HepG2 (cell line): Measurements from ENCODE around the gene DPEP2NB. TPM values are rescaled to one million over a fixed set of nuclear protein-coding genes. Genes with fewer than 3 reads are reported as not detected.

ENCODE experiments used
- ATAC-seq: fragments of 200-7000 bp; cut with Tn5 transposase; 3 replicates; pipeline ENCODE4 v1.9.1; 2020; ENCODE audit warnings: mild to moderate bottlenecking, moderate library complexity
- BruUV-seq: library from RNA; stranded (reverse); fragments of 400-500 nt; replicated peaks from 2 replicates; lab custom pipeline; 2021; lab: Mats Ljungman, UMichigan
- CTCF ChIA-PET: fragments of 300-600 bp; formaldehyde crosslinking; extraction: SDS; loops from one replicate; lab custom pipeline; 2021; ENCODE audit warnings: low total read pairs, inconsistent platforms, low intra/inter-chr PET ratio; lab: Yijun Ruan, JAX
- POLR2A ChIA-PET: fragments of 350-600 bp; sonication (Branson Sonifier 250); formaldehyde crosslinking; loops from one replicate; lab custom pipeline; 2020; ENCODE audit warnings: antibody characterized with exemption, inconsistent platforms; lab: Yijun Ruan, JAX
- DNase-seq: peaks from one replicate; pipeline ENCODE4 v3.0.0-alpha.2; 2015; ENCODE audit warnings: low spot score
- FAIRE-seq: peaks from 3 replicates; lab custom pipeline; 2011; peaks lifted over from hg19 to GRCh38; lab: Jason Lieb, UNC
- H2AFZ ChIP-seq: one replicate; pipeline ENCODE4 v1.6.1; 2011; ENCODE audit warnings: low read length, inconsistent platforms
- H3K27ac ChIP-seq: fragments of 300-600 bp; 3 replicates; pipeline ENCODE4 v1.8.0; 2011; ENCODE audit warnings: mixed run types, mild to moderate bottlenecking, mixed read lengths, low read length, inconsistent platforms; ENCODE audit not compliant: insufficient read depth; ENCODE audit errors: extremely low read length
- H3K27me3 ChIP-seq, 2 experiments: fragments of 200-600 bp in 1 of 2; 2 replicates in 1 of 2; 3 replicates in 1 of 2; pipeline versions ENCODE4 v1.6.0 to v1.8.0; 2011; ENCODE audit warnings: low read length in 2 of 2, mild to moderate bottlenecking in 2 of 2, moderate library complexity in 2 of 2, inconsistent platforms in 1 of 2; ENCODE audit not compliant: insufficient read depth in 2 of 2, control insufficient read depth in 1 of 2
- H3K36me3 ChIP-seq, 2 experiments: fragments of 200-600 bp in 1 of 2; replicated peaks in 1 of 2; 2 replicates in 1 of 2; 3 replicates in 1 of 2; pipeline versions ENCODE4 v1.5.1 to v1.8.0; 2011; ENCODE audit warnings: low read length in 2 of 2, inconsistent platforms in 1 of 2; ENCODE audit not compliant: insufficient read depth in 2 of 2, control insufficient read depth in 1 of 2
- H3K4me1 ChIP-seq: 2 replicates; pipeline ENCODE4 v1.5.1; 2012; ENCODE audit warnings: low read length, inconsistent platforms; ENCODE audit not compliant: insufficient read depth
- H3K4me2 ChIP-seq: 2 replicates; pipeline ENCODE4 v1.6.0; 2011; ENCODE audit warnings: low read depth, low read length, inconsistent platforms
- H3K4me3 ChIP-seq, 3 experiments: fragments of 200-600 bp in 1 of 3; sonication (generic), shearing (Covaris generic) in 1 of 3; replicated peaks in 1 of 3; 2 replicates each; pipeline ENCODE4 v1.5.1; 2011 to 2016; ENCODE audit warnings: low read length in 3 of 3, inconsistent platforms in 2 of 3, low read depth in 2 of 3, mild to moderate bottlenecking in 2 of 3, control low read depth in 1 of 3, mixed read lengths in 1 of 3; ENCODE audit not compliant: insufficient read depth in 1 of 3
- H3K79me2 ChIP-seq: one replicate; pipeline ENCODE4 v1.6.1; 2011; ENCODE audit warnings: low read length, inconsistent platforms; ENCODE audit not compliant: insufficient read depth
- H3K9ac ChIP-seq: 2 replicates; pipeline ENCODE4 v1.6.0; 2011; ENCODE audit warnings: mild to moderate bottlenecking, low read depth, low read length, inconsistent platforms; ENCODE audit not compliant: insufficient read depth
- H3K9me3 ChIP-seq: 2 replicates; pipeline ENCODE4 v1.5.1; 2012; ENCODE audit warnings: mild to moderate bottlenecking, low read length
- H4K20me1 ChIP-seq: 2 replicates; pipeline ENCODE4 v1.6.0; 2011; ENCODE audit warnings: inconsistent platforms, mild to moderate bottlenecking, low read length, moderate library complexity; ENCODE audit not compliant: insufficient read depth
- ELF1 ChIP-seq: sonication (generic); formaldehyde crosslinking; IDR thresholded peaks from 2 replicates; pipeline ENCODE4 v1.4.0; 2020; ENCODE audit warnings: missing genetic modification reagents
- ZEB1 ChIP-seq: IDR thresholded peaks from 2 replicates; pipeline ENCODE4 v1.6.1; 2012; ENCODE audit warnings: mild to moderate bottlenecking, low read depth, inconsistent platforms; ENCODE audit not compliant: insufficient replicate concordance
- ZNF3 ChIP-seq: IDR thresholded peaks from 2 replicates; pipeline ENCODE4 v1.7.0; 2017; ENCODE audit warnings: inconsistent platforms
- ZNF33B ChIP-seq: sonication (generic); formaldehyde crosslinking; IDR thresholded peaks from 2 replicates; pipeline ENCODE4 v1.5.1; 2020; ENCODE audit warnings: mild to moderate bottlenecking, missing genetic modification reagents
- WGBS: methylation state at CpG from one replicate; pipeline ENCODE4 v1.1.6; 2017; ENCODE audit warnings: low lambda C conversion rate; 5-methylcytosine and 5-hydroxymethylcytosine counted together
- in situ Hi-C: cut with HindIII; loops from 2 replicates; pipeline ENCODE4 v1.10.0; 2017; ENCODE audit warnings: low pct_unique_long_range_greater_than_20kb; ENCODE audit not compliant: extremely low pct_ligation_motif_present
- intact Hi-C: fragments of 100-400 bp; cut with micrococcal nuclease; formaldehyde crosslinking; loops from one replicate; pipeline ENCODE4 v1.10.0; 2022; ENCODE audit not compliant: unreplicated experiment
- polyA plus RNA-seq, 8 experiments: library from polyadenylated mRNA; depleted of rRNA in 3 of 8; stranded (reverse) in 7 of 8; unstranded in 1 of 8; fragments of >200 nt; fragmentation: Illumina TruSeq in 4 of 8; extraction: Trizol in 4 of 8; gene quantifications; 2 replicates each; pipeline versions ENCODE4 v1.2.1 to v1.2.3, GENCODE V29; 2011 to 2016; ENCODE audit warnings: low read depth in 4 of 8, missing spikeins in 1 of 8, mixed read lengths in 1 of 8; ENCODE audit not compliant: insufficient read depth in 1 of 8
- total RNA-seq, 5 experiments: library from RNA; depleted of rRNA; stranded (reverse); fragments of >200 nt; fragmentation: Illumina TruSeq; extraction: Trizol; gene quantifications; 2 replicates each; pipeline ENCODE4 v1.2.3, GENCODE V29; 2016; ENCODE audit warnings: low read depth in 1 of 5
- TF ChIP-seq, protein P1 (sequence below), 2 experiments: sonication (generic) in 1 of 2; formaldehyde crosslinking in 1 of 2; IDR thresholded peaks; 2 replicates each; pipeline versions ENCODE4 v1.6.1 to v1.9.0; 2014 to 2022; ENCODE audit warnings: antibody characterized with exemption in 1 of 2, borderline replicate concordance in 1 of 2, inconsistent platforms in 1 of 2, low read depth in 1 of 2, missing genetic modification reagents in 1 of 2

DPEP2NB gene
- total and polyA plus RNA-seq, 2 of the 13 experiments (the other 11 are each of a cell fraction or from before 2014, with no cell fraction given): not detected

DNA sequence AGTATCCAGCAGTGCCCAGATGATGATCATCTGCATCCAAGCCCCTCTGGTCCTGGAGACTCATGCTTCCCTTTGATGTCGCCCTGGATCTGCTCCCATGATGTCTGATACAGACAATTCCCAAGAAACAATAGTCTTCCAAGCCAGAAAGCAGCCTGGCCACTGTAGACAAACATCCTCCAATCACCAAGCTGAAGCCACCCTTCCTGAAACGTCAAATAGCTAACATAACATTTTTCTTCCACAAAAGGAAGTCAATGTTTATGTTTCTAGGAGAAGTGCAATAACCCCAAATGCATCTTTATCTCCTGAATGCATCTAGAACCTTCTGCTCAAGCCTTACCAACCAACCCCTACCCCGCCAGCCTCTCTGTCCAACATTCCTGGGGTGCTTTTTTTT lies 15.3 kb downstream of the DPEP2NB start:
- WGBS: 35% methylated on average over 3 of the region's 3 CpGs
- Histone ChIP-seq H3K27me3 (no peaks in the 10 kb centered on the region), H3K27ac (no peak overlapping the region), H3K4me3 (no peak overlapping the region), H3K9me3 (no peaks in the 10 kb centered on the region), H3K4me1 (peaks cover 45% of the 10 kb centered on the region), H2AFZ (no peak overlapping the region), H3K79me2 (no peaks in the 10 kb centered on the region)
- no peak; the same call in 2 of the 3 replicates for ATAC-seq
- in situ Hi-C loops: no loop called here
- no peak for FAIRE-seq
- BruUV-seq: no TSS peak
- DNase-seq: no peak
- TF ChIP-seq ZNF33B (CRISPR knock-in tag) (no peak), ELF1 (CRISPR knock-in tag) (no peak), ZNF3 (no peak), ZEB1 (no peak)
- TF ChIP-seq, protein P1, sequence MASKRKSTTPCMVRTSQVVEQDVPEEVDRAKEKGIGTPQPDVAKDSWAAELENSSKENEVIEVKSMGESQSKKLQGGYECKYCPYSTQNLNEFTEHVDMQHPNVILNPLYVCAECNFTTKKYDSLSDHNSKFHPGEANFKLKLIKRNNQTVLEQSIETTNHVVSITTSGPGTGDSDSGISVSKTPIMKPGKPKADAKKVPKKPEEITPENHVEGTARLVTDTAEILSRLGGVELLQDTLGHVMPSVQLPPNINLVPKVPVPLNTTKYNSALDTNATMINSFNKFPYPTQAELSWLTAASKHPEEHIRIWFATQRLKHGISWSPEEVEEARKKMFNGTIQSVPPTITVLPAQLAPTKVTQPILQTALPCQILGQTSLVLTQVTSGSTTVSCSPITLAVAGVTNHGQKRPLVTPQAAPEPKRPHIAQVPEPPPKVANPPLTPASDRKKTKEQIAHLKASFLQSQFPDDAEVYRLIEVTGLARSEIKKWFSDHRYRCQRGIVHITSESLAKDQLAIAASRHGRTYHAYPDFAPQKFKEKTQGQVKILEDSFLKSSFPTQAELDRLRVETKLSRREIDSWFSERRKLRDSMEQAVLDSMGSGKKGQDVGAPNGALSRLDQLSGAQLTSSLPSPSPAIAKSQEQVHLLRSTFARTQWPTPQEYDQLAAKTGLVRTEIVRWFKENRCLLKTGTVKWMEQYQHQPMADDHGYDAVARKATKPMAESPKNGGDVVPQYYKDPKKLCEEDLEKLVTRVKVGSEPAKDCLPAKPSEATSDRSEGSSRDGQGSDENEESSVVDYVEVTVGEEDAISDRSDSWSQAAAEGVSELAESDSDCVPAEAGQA (IDR thresholded peaks at IDR 0.05; ENCODE audit: low read depth): no peak
- TF ChIP-seq, protein P1 (CRISPR knock-in tag; IDR thresholded peaks at IDR 0.05; ENCODE audit: borderline replicate concordance): no peak
- TF ChIP-seq, all 625 proteins: peak for 0
- no peak overlapping the region for H3K9ac ChIP-seq
- H3K36me3 ChIP-seq: no peaks in the 10 kb centered on the region
- H4K20me1 ChIP-seq: no peaks in the 10 kb centered on the region
- intact Hi-C loops: no loop called here
- POLR2A ChIA-PET: interaction anchor here (2.1 kb wide), 1 partner anchor 23 kb away, joined by 7 read pairs; the partner anchor contains the start of genes DDX28 and DUS2
- no peak overlapping the region; the same call in 1 of the 2 replicates for H3K4me2 ChIP-seq
- CTCF ChIA-PET: no interaction called here
